Activated CD4-positive, alpha-beta T cell treated with anti-CD3 and anti-CD28 coated beads, Interleukin-2, amount 10 ng/mL, durations not matched to agents 7 days and 5 days (primary cell): ENCODE results near the gene PSMC1. TPM values are rescaled to one million over a fixed set of nuclear protein-coding genes. Genes with fewer than 3 reads are reported as not detected.
A peak's percentile ranks its signal among the peaks of the same experiment; 100 is the strongest.
"Not testable (repeated sequence)": the region's sequence is repeated elsewhere in the genome, so short reads cannot be mapped to it uniquely, and the experiment has no call there.

ENCODE experiments used
- CTCF ChIA-PET: fragments of 350-600 bp; sonication (Branson Sonifier 250); formaldehyde crosslinking; loops from one replicate; lab custom pipeline; 2021; ENCODE audit warnings: antibody characterized with exemption; lab: Charles Lee
- POLR2A ChIA-PET: fragments of 350-600 bp; sonication (Branson Sonifier 250); formaldehyde crosslinking; loops from one replicate; lab custom pipeline; 2021; ENCODE audit warnings: antibody characterized with exemption; lab: Charles Lee
- DNase-seq: peaks from one replicate; pipeline ENCODE4 v3.0.0-alpha.2; 2020
- H3K27ac Mint-ChIP-seq: one replicate; pipeline ENCODE4 v1.8.0; 2021; ENCODE audit warnings: mild to moderate bottlenecking, moderate library complexity, mixed read lengths
- H3K27me3 Mint-ChIP-seq: one replicate; pipeline ENCODE4 v1.8.0; 2021; ENCODE audit warnings: mixed read lengths
- H3K36me3 Mint-ChIP-seq: one replicate; pipeline ENCODE4 v1.8.0; 2021; ENCODE audit warnings: low read depth, mixed read lengths
- H3K4me1 Mint-ChIP-seq: one replicate; pipeline ENCODE4 v1.8.0; 2021; ENCODE audit warnings: mixed read lengths
- H3K4me3 Mint-ChIP-seq: one replicate; pipeline ENCODE4 v1.8.0; 2021; ENCODE audit warnings: mild to moderate bottlenecking, moderate library complexity, mixed read lengths
- H3K9me3 Mint-ChIP-seq: one replicate; pipeline ENCODE4 v1.8.0; 2021; ENCODE audit warnings: mixed read lengths
- total RNA-seq, 2 experiments: library from RNA; stranded (reverse); gene quantifications; one replicate each; pipeline ENCODE4 v1.2.3, GENCODE V29; 2021

PSMC1 gene
- 10 to 100 TPM; 78.6 to 85.6 TPM for total RNA-seq

GRCh38 chr14:90256354-90257131 lies at the start of gene PSMC1:
TSS of gene PSMC1 (plus strand) at chr14:90256553. CDS start at chr14:90256598, 45 bp downstream.
- Mint-ChIP-seq H3K36me3 (peaks cover 29% of the 10 kb centered on the region), H3K27ac (peak within 1 kb of the TSS; percentile 98), H3K27me3 (no peaks in the 10 kb centered on the region), H3K9me3 (peaks cover 11% of the 10 kb centered on the region), H3K4me3 (peak within 1 kb of the TSS; percentile 97), H3K4me1 (peaks cover 28% of the 10 kb centered on the region)
- POLR2A ChIA-PET: no interaction called here
- CTCF ChIA-PET: interaction anchor here (0.6 to 1.3 kb wide), 7 partner anchors 9 to 685 kb away, joined by 3 to 9 read pairs (median 4); no protein-coding TSS in a partner anchor
- DNase-seq: peak; percentile 90

GRCh38 chr14:90213099-90213748 lies 43.1 kb upstream of the PSMC1 start:
- DNase-seq: no peak
- no peaks in the 10 kb centered on the region for H3K4me1 Mint-ChIP-seq
- H3K27me3 Mint-ChIP-seq: peaks cover 3% of the 10 kb centered on the region
- CTCF ChIA-PET: no interaction called here
- H3K27ac Mint-ChIP-seq: no peak overlapping the region
- H3K4me3 Mint-ChIP-seq: no peak overlapping the region
- H3K36me3 Mint-ChIP-seq: no peaks in the 10 kb centered on the region
- H3K9me3 Mint-ChIP-seq: peaks cover 7% of the 10 kb centered on the region
- POLR2A ChIA-PET: no interaction called here

GRCh38 chr14:90228478-90228877 lies 27.9 kb upstream of the PSMC1 start:
- H3K27ac Mint-ChIP-seq: no peak overlapping the region
- H3K36me3 Mint-ChIP-seq: no peaks in the 10 kb centered on the region
- H3K4me1 Mint-ChIP-seq: no peaks in the 10 kb centered on the region
- no peak for DNase-seq
- H3K27me3 Mint-ChIP-seq: peaks cover 7% of the 10 kb centered on the region
- ChIA-PET POLR2A (no interaction called here), CTCF (no interaction called here)
- H3K9me3 Mint-ChIP-seq: no peaks in the 10 kb centered on the region
- H3K4me3 Mint-ChIP-seq: no peak overlapping the region

DNA sequence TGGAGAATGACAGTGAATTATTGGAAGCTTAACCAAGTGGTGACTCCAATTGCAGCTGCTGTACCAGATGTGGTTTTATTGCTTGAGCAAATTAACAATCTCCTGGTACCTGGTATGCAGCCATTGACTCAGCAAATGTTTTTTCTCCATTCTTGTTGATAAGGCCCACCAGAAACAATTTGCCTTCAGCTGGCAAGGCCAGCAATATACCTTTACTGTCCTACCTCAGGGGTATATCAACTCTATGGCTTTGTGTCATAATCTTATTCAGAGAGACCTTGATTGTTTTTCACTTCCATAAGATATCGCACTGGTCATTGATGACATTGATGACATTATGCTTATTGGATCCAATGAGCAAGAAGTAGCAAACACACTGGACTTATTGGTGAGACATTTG lies 26.4 kb upstream of the PSMC1 start:
- H3K27me3 Mint-ChIP-seq, POLR2A ChIA-PET, H3K9me3 Mint-ChIP-seq, H3K4me3 Mint-ChIP-seq, H3K27ac Mint-ChIP-seq, H3K36me3 Mint-ChIP-seq, H3K4me1 Mint-ChIP-seq, DNase-seq: not testable (repeated sequence)
- CTCF ChIA-PET: interaction anchor here (1.7 kb wide), 1 partner anchor 291 kb away, joined by 3 read pairs; no protein-coding TSS in a partner anchor

- peaks cover 5% of the 10 kb centered on the region for H3K4me1 Mint-ChIP-seq
- CTCF ChIA-PET: interaction anchor here (0.8 to 2.1 kb wide), 9 partner anchors 8 to 299 kb away, joined by 3 to 9 read pairs (median 3); no protein-coding TSS in a partner anchor
- peaks cover 2% of the 10 kb centered on the region for H3K27me3 Mint-ChIP-seq
- peaks cover 25% of the 10 kb centered on the region for H3K9me3 Mint-ChIP-seq
- H3K4me3 Mint-ChIP-seq: no peak overlapping the region
- POLR2A ChIA-PET: no interaction called here
- H3K36me3 Mint-ChIP-seq: peaks cover 3% of the 10 kb centered on the region
- peak overlapping the region; percentile 19 for H3K27ac Mint-ChIP-seq
- DNase-seq: peak; percentile 67
Measured at GRCh38 chr14:90235179-90235976, 21.0 kb upstream of the PSMC1 start.

DNA sequence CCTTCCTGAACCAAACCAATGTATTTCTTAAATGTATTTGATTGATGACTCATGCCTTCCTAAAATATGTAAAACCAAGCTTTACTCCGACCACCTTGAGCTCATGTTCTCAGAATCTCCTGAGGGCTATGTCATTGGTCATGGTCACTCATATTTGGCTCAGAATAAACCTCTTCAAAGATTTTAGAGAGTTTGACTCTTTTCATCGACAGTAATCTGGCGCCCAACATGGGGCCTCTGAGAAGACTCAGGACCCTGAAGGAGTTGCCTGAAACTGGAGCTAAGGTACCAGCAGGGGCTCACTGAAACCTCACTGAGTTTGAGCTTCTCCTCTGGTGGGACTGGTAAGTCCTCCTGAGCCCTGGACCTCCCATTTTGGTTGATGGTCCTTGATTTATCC lies 17.2 kb upstream of the PSMC1 start:
- peaks cover 7% of the 10 kb centered on the region for H3K36me3 Mint-ChIP-seq
- no peak overlapping the region for H3K27ac Mint-ChIP-seq
- H3K27me3 Mint-ChIP-seq: no peaks in the 10 kb centered on the region
- no peak for DNase-seq
- H3K9me3 Mint-ChIP-seq: peaks cover 38% of the 10 kb centered on the region
- POLR2A ChIA-PET: no interaction called here
- peaks cover 5% of the 10 kb centered on the region for H3K4me1 Mint-ChIP-seq
- no peak overlapping the region for H3K4me3 Mint-ChIP-seq
- CTCF ChIA-PET: no interaction called here

- no peak for DNase-seq
- H3K27ac Mint-ChIP-seq: no peak overlapping the region
- no peaks in the 10 kb centered on the region for H3K27me3 Mint-ChIP-seq
- peaks cover 7% of the 10 kb centered on the region for H3K36me3 Mint-ChIP-seq
- no peak overlapping the region for H3K4me3 Mint-ChIP-seq
- POLR2A ChIA-PET: no interaction called here
- peaks cover 37% of the 10 kb centered on the region for H3K9me3 Mint-ChIP-seq
- no peaks in the 10 kb centered on the region for H3K4me1 Mint-ChIP-seq
- CTCF ChIA-PET: no interaction called here
Measured at GRCh38 chr14:90242444-90242843, 13.9 kb upstream of the PSMC1 start.

- Mint-ChIP-seq H3K36me3 (no peaks in the 10 kb centered on the region), H3K27ac (no peak overlapping the region), H3K4me1 (no peaks in the 10 kb centered on the region), H3K4me3 (no peak overlapping the region), H3K9me3 (peaks cover 7% of the 10 kb centered on the region), H3K27me3 (peaks cover 2% of the 10 kb centered on the region)
- DNase-seq: no peak
- ChIA-PET POLR2A (no interaction called here), CTCF (no interaction called here)
Measured at GRCh38 chr14:90246936-90247335, 9.4 kb upstream of the PSMC1 start.

DNA sequence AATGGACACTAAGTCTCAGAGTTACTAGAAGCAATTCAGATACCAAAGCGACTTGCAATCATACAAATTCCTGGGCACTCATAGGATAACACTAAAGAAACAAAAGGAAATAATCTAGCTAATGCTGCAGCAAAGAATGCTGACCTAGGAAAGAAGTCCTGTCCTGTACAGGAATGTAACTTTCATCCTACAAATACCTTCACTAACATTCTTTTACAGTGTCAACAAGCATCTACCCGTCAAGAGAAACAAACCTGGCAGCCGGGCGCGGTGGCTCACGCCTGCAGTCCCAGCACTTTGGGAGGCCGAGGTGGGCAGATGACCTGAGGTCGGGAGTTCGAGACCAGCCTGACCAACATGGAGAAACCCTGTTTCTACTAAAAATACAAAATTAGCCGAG lies 8.9 kb upstream of the PSMC1 start:
- POLR2A ChIA-PET, H3K9me3 Mint-ChIP-seq, H3K4me3 Mint-ChIP-seq, CTCF ChIA-PET, H3K4me1 Mint-ChIP-seq, DNase-seq, H3K27me3 Mint-ChIP-seq, H3K27ac Mint-ChIP-seq, H3K36me3 Mint-ChIP-seq: not testable (repeated sequence)

DNA sequence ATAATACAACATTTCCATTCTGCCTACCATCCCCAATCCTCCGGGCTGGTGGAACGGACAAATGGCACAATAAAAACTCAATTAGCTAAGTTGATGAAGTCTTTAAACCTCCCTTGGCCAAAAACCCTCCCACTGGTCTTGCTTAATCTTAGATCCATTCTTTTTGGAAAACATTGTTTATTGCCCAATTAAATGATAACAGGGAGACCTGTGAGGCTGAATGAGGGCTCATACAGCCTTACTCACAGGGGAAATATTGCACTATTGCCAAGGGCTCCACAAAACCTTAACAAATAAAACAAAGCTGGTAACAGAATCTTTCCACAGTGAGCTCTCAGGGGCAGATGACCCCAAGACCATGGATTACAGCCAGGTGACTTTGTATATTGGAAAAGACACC lies 7.8 kb upstream of the PSMC1 start:
- ChIA-PET POLR2A (interaction anchor here (0.6 kb wide), 2 partner anchors 190 to 1265 kb away, joined by 3 read pairs; no protein-coding TSS in a partner anchor), CTCF (interaction anchor here (1.1 kb wide), 1 partner anchor 14 kb away, joined by 3 read pairs; no protein-coding TSS in a partner anchor)
- Mint-ChIP-seq H3K4me3 (no peak overlapping the region), H3K36me3 (no peaks in the 10 kb centered on the region), H3K27me3 (peaks cover 2% of the 10 kb centered on the region), H3K9me3 (peaks cover 2% of the 10 kb centered on the region), H3K27ac (no peak overlapping the region), H3K4me1 (no peaks in the 10 kb centered on the region)
- no peak for DNase-seq

DNA sequence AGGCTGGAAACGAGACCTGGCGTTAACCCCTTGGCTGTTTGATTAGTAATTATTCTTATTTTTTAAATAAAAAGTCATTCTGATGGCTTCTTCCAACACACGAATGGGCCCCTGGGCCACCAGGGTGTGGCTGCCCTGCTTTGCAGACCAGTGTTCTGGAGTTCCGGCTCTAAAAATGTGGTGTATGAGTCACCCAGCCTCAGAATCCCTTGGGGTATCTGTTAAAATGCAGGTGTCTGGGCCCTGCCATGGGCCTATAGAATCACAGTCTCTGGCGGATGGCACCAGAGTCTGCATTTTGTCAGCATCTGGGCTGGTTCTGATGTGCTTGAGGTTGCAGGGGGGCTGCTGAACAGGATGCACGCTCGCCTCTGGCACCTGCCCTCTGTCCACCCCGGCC lies 2.5 kb upstream of the PSMC1 start:
- H3K4me1 Mint-ChIP-seq: peaks cover 23% of the 10 kb centered on the region
- POLR2A ChIA-PET: no interaction called here

DNA sequence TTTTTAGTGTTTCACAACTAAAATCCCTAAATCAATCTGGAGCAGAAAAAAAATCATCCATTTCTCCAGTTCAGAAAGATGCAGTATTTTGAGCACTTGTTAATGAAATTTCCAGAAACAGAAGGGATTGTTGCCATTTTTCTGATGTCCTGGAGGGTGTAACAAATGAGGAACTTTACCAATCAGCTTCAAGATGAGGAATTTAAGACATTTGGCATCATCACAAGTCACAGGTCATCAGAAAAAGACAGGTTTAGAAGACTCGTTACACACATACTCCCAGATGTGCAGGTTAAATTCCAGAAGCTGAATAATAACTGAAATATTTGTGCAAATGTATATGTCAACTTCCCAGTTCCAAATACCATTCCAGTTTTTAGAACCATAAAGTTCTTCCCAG lies 482 bp upstream of the PSMC1 start:
- H3K4me1 Mint-ChIP-seq: peaks cover 28% of the 10 kb centered on the region
- ChIA-PET CTCF (interaction anchor here (0.6 to 1.3 kb wide), 5 partner anchors 10 to 316 kb away, joined by 3 to 9 read pairs (median 4); no protein-coding TSS in a partner anchor), POLR2A (no interaction called here)
- H3K27ac Mint-ChIP-seq: peak overlapping the region; percentile 98
- H3K4me3 Mint-ChIP-seq: peak overlapping the region; percentile 97
- H3K9me3 Mint-ChIP-seq: peaks cover 5% of the 10 kb centered on the region
- DNase-seq: no peak
- H3K27me3 Mint-ChIP-seq: no peaks in the 10 kb centered on the region
- H3K36me3 Mint-ChIP-seq: peaks cover 23% of the 10 kb centered on the region

More for the DNA sequence above, 2.5 kb upstream of the PSMC1 start:
- no peak overlapping the region for H3K4me3 Mint-ChIP-seq
- H3K9me3 Mint-ChIP-seq: peaks cover 4% of the 10 kb centered on the region
- CTCF ChIA-PET: interaction anchor here (1.7 kb wide), 1 partner anchor 18 kb away, joined by 4 read pairs; no protein-coding TSS in a partner anchor
- H3K36me3 Mint-ChIP-seq: peaks cover 12% of the 10 kb centered on the region
- no peak overlapping the region for H3K27ac Mint-ChIP-seq
- H3K27me3 Mint-ChIP-seq: no peaks in the 10 kb centered on the region
- DNase-seq: no peak
